ENCODE results near the gene TCL1A. TPM values are rescaled to one million over a fixed set of nuclear protein-coding genes. Genes with fewer than 3 reads are reported as not detected.

TCL1A gene
- total RNA-seq, 4 donors from 2014 or later = 2.6 TPM; not detected in 3

GRCh38 chr14:95725685-95726336 is 11.9 kb upstream of the TCL1A start:
- no peaks in the 10 kb centered on the region for H3K9me3 ChIP-seq
- no peak overlapping the region for H3K27ac ChIP-seq
- H3K27me3 ChIP-seq = no peaks in the 10 kb centered on the region
- H3K36me3 ChIP-seq = no peaks in the 10 kb centered on the region
- DNase-seq = no peak
- H3K4me3 ChIP-seq = no peak overlapping the region
- H3K4me1 ChIP-seq = no peaks in the 10 kb centered on the region
- TF ChIP-seq POLR2A (IDR thresholded peaks at IDR 0.05) = no peak
- no peak for TF ChIP-seq CTCF (IDR thresholded peaks at IDR 0.05)
- intact Hi-C loops (cut with DNase I; ENCODE audit: low total_unique reads) = no loop called here

GRCh38 chr14:95722525-95723190 is 8.7 kb upstream of the TCL1A start:
- no peak for DNase-seq
- intact Hi-C loops (cut with DNase I; ENCODE audit: low total_unique reads) = no loop called here
- Histone ChIP-seq H3K27ac (no peak overlapping the region), H3K4me1 (no peaks in the 10 kb centered on the region), H3K4me3 (no peak overlapping the region), H3K36me3 (no peaks in the 10 kb centered on the region), H3K9me3 (no peaks in the 10 kb centered on the region), H3K27me3 (no peaks in the 10 kb centered on the region)
- TF ChIP-seq POLR2A (IDR thresholded peaks at IDR 0.05) (no peak), CTCF (IDR thresholded peaks at IDR 0.05) (no peak)

GRCh38 chr14:95712398-95712797 is 1.5 kb downstream of the TCL1A start:
- Histone ChIP-seq H3K36me3 (no peaks in the 10 kb centered on the region), H3K4me3 (no peak overlapping the region), H3K4me1 (no peaks in the 10 kb centered on the region), H3K27ac (no peak overlapping the region), H3K27me3 (peaks cover 0 to 6% of the 10 kb centered on the region in 2 donors), H3K9me3 (no peaks in the 10 kb centered on the region)
- intact Hi-C loops (cut with DNase I; ENCODE audit: low total_unique reads) = no loop called here
- TF ChIP-seq POLR2A (IDR thresholded peaks at IDR 0.05) = no peak
- TF ChIP-seq CTCF (IDR thresholded peaks at IDR 0.05) = no peak
- no peak for DNase-seq

- H3K36me3 ChIP-seq = no peaks in the 10 kb centered on the region
- H3K9me3 ChIP-seq = no peaks in the 10 kb centered on the region
- DNase-seq = no peak
- H3K27me3 ChIP-seq = peaks cover 0 to 6% of the 10 kb centered on the region in 2 donors
- no peak overlapping the region for H3K27ac ChIP-seq
- no peak for TF ChIP-seq POLR2A (IDR thresholded peaks at IDR 0.05)
- no peak for TF ChIP-seq CTCF (IDR thresholded peaks at IDR 0.05)
- intact Hi-C loops (cut with DNase I; ENCODE audit: low total_unique reads) = no loop called here
- H3K4me3 ChIP-seq = no peak overlapping the region
- H3K4me1 ChIP-seq = no peaks in the 10 kb centered on the region
These were observed 2.3 kb downstream of the TCL1A start for GRCh38 chr14:95711476-95712176.

- Histone ChIP-seq H3K4me3 (no peak overlapping the region), H3K27me3 (peaks cover 0 to 6% of the 10 kb centered on the region in 2 donors), H3K27ac (no peak overlapping the region), H3K36me3 (no peaks in the 10 kb centered on the region), H3K9me3 (no peaks in the 10 kb centered on the region), H3K4me1 (no peaks in the 10 kb centered on the region)
- DNase-seq = no peak
- intact Hi-C loops (cut with DNase I; ENCODE audit: low total_unique reads) = no loop called here
- TF ChIP-seq POLR2A (IDR thresholded peaks at IDR 0.05) = no peak
- TF ChIP-seq CTCF (IDR thresholded peaks at IDR 0.05) = no peak
These were observed 3.8 kb downstream of the TCL1A start for GRCh38 chr14:95710106-95710505.
